HepG2 (cell line): ENCODE measurements around the gene NCOA1. TPM values are rescaled to one million over a fixed set of nuclear protein-coding genes. Genes with fewer than 3 reads are reported as not detected.

Source experiments
- ATAC-seq: fragments of 200-7000 bp; cut with Tn5 transposase; 3 replicates; pipeline ENCODE4 v1.9.1; 2020; ENCODE audit warnings: mild to moderate bottlenecking, moderate library complexity
- BruUV-seq: library from RNA; stranded (reverse); fragments of 400-500 nt; replicated peaks from 2 replicates; lab custom pipeline; 2021; lab: Mats Ljungman, UMichigan
- CTCF ChIA-PET: fragments of 300-600 bp; formaldehyde crosslinking; extraction: SDS; loops from one replicate; lab custom pipeline; 2021; ENCODE audit warnings: low total read pairs, inconsistent platforms, low intra/inter-chr PET ratio; lab: Yijun Ruan, JAX
- POLR2A ChIA-PET: fragments of 350-600 bp; sonication (Branson Sonifier 250); formaldehyde crosslinking; loops from one replicate; lab custom pipeline; 2020; ENCODE audit warnings: antibody characterized with exemption, inconsistent platforms; lab: Yijun Ruan, JAX
- DNase-seq: peaks from one replicate; pipeline ENCODE4 v3.0.0-alpha.2; 2015; ENCODE audit warnings: low spot score
- FAIRE-seq: peaks from 3 replicates; lab custom pipeline; 2011; peaks lifted over from hg19 to GRCh38; lab: Jason Lieb, UNC
- H2AFZ ChIP-seq: one replicate; pipeline ENCODE4 v1.6.1; 2011; ENCODE audit warnings: low read length, inconsistent platforms
- H3K27ac ChIP-seq: fragments of 300-600 bp; 3 replicates; pipeline ENCODE4 v1.8.0; 2011; ENCODE audit warnings: mixed run types, mild to moderate bottlenecking, mixed read lengths, low read length, inconsistent platforms; ENCODE audit not compliant: insufficient read depth; ENCODE audit errors: extremely low read length
- H3K27me3 ChIP-seq, 2 experiments: fragments of 200-600 bp in 1 of 2; 2 replicates in 1 of 2; 3 replicates in 1 of 2; pipeline versions ENCODE4 v1.6.0 to v1.8.0; 2011; ENCODE audit warnings: low read length in 2 of 2, mild to moderate bottlenecking in 2 of 2, moderate library complexity in 2 of 2, inconsistent platforms in 1 of 2; ENCODE audit not compliant: insufficient read depth in 2 of 2, control insufficient read depth in 1 of 2
- H3K36me3 ChIP-seq, 2 experiments: fragments of 200-600 bp in 1 of 2; replicated peaks in 1 of 2; 2 replicates in 1 of 2; 3 replicates in 1 of 2; pipeline versions ENCODE4 v1.5.1 to v1.8.0; 2011; ENCODE audit warnings: low read length in 2 of 2, inconsistent platforms in 1 of 2; ENCODE audit not compliant: insufficient read depth in 2 of 2, control insufficient read depth in 1 of 2
- H3K4me1 ChIP-seq: 2 replicates; pipeline ENCODE4 v1.5.1; 2012; ENCODE audit warnings: low read length, inconsistent platforms; ENCODE audit not compliant: insufficient read depth
- H3K4me2 ChIP-seq: 2 replicates; pipeline ENCODE4 v1.6.0; 2011; ENCODE audit warnings: low read depth, low read length, inconsistent platforms
- H3K4me3 ChIP-seq, 3 experiments: fragments of 200-600 bp in 1 of 3; sonication (generic), shearing (Covaris generic) in 1 of 3; replicated peaks in 1 of 3; 2 replicates each; pipeline ENCODE4 v1.5.1; 2011 to 2016; ENCODE audit warnings: low read length in 3 of 3, inconsistent platforms in 2 of 3, low read depth in 2 of 3, mild to moderate bottlenecking in 2 of 3, control low read depth in 1 of 3, mixed read lengths in 1 of 3; ENCODE audit not compliant: insufficient read depth in 1 of 3
- H3K79me2 ChIP-seq: one replicate; pipeline ENCODE4 v1.6.1; 2011; ENCODE audit warnings: low read length, inconsistent platforms; ENCODE audit not compliant: insufficient read depth
- H3K9ac ChIP-seq: 2 replicates; pipeline ENCODE4 v1.6.0; 2011; ENCODE audit warnings: mild to moderate bottlenecking, low read depth, low read length, inconsistent platforms; ENCODE audit not compliant: insufficient read depth
- H3K9me3 ChIP-seq: 2 replicates; pipeline ENCODE4 v1.5.1; 2012; ENCODE audit warnings: mild to moderate bottlenecking, low read length
- H4K20me1 ChIP-seq: 2 replicates; pipeline ENCODE4 v1.6.0; 2011; ENCODE audit warnings: inconsistent platforms, mild to moderate bottlenecking, low read length, moderate library complexity; ENCODE audit not compliant: insufficient read depth
- CCDC6 ChIP-seq: sonication (generic); formaldehyde crosslinking; IDR thresholded peaks from 2 replicates; pipeline ENCODE4 v1.8.1; 2022; ENCODE audit warnings: mild to moderate bottlenecking, missing genetic modification reagents, moderate library complexity
- MIER3 ChIP-seq: IDR thresholded peaks from 2 replicates; pipeline ENCODE4 v1.6.1; 2016; ENCODE audit warnings: missing compliant biosample characterization, borderline replicate concordance
- SUZ12 ChIP-seq: fragments of 150-350 bp; IDR thresholded peaks from 2 replicates; pipeline ENCODE4 v1.6.1; 2014; ENCODE audit warnings: low read depth, low read length
- TOE1 ChIP-seq: sonication (generic); formaldehyde crosslinking; IDR thresholded peaks from 2 replicates; pipeline ENCODE4 v1.4.0; 2020; ENCODE audit warnings: mild to moderate bottlenecking, missing genetic modification reagents
- ZIK1 ChIP-seq: sonication (generic); formaldehyde crosslinking; IDR thresholded peaks from 2 replicates; pipeline ENCODE4 v1.5.0; 2020; ENCODE audit warnings: mild to moderate bottlenecking, low read depth, missing genetic modification reagents, borderline replicate concordance
- ZNF3 ChIP-seq: IDR thresholded peaks from 2 replicates; pipeline ENCODE4 v1.7.0; 2017; ENCODE audit warnings: inconsistent platforms
- ZNF33B ChIP-seq: sonication (generic); formaldehyde crosslinking; IDR thresholded peaks from 2 replicates; pipeline ENCODE4 v1.5.1; 2020; ENCODE audit warnings: mild to moderate bottlenecking, missing genetic modification reagents
- ZNF44 ChIP-seq: sonication (generic); formaldehyde crosslinking; IDR thresholded peaks from 2 replicates; pipeline ENCODE4 v1.5.1; 2020; ENCODE audit warnings: mild to moderate bottlenecking, missing genetic modification reagents
- ZNF496 ChIP-seq: sonication (generic); formaldehyde crosslinking; IDR thresholded peaks from 2 replicates; pipeline ENCODE4 v1.8.1; 2023; ENCODE audit warnings: mild to moderate bottlenecking, moderate library complexity, missing genetic modification reagents; ENCODE audit not compliant: insufficient replicate concordance
- in situ Hi-C: cut with HindIII; loops from 2 replicates; pipeline ENCODE4 v1.10.0; 2017; ENCODE audit warnings: low pct_unique_long_range_greater_than_20kb; ENCODE audit not compliant: extremely low pct_ligation_motif_present
- intact Hi-C: fragments of 100-400 bp; cut with micrococcal nuclease; formaldehyde crosslinking; loops from one replicate; pipeline ENCODE4 v1.10.0; 2022; ENCODE audit not compliant: unreplicated experiment
- polyA plus RNA-seq, 8 experiments: library from polyadenylated mRNA; depleted of rRNA in 3 of 8; stranded (reverse) in 7 of 8; unstranded in 1 of 8; fragments of >200 nt; fragmentation: Illumina TruSeq in 4 of 8; extraction: Trizol in 4 of 8; gene quantifications; 2 replicates each; pipeline versions ENCODE4 v1.2.1 to v1.2.3, GENCODE V29; 2011 to 2016; ENCODE audit warnings: low read depth in 4 of 8, missing spikeins in 1 of 8, mixed read lengths in 1 of 8; ENCODE audit not compliant: insufficient read depth in 1 of 8
- total RNA-seq, 5 experiments: library from RNA; depleted of rRNA; stranded (reverse); fragments of >200 nt; fragmentation: Illumina TruSeq; extraction: Trizol; gene quantifications; 2 replicates each; pipeline ENCODE4 v1.2.3, GENCODE V29; 2016; ENCODE audit warnings: low read depth in 1 of 5
- TF ChIP-seq, protein P1 (sequence below): fragments of 450-650 bp; IDR thresholded peaks from 2 replicates; pipeline ENCODE4 v1.6.1; 2017; ENCODE audit warnings: mild to moderate bottlenecking
- TF ChIP-seq, protein P2 (sequence below): sonication (generic); formaldehyde crosslinking; IDR thresholded peaks from 2 replicates; pipeline ENCODE4 v1.8.0; 2022; ENCODE audit warnings: missing genetic modification reagents, mild to moderate bottlenecking, inconsistent platforms, borderline replicate concordance
- TF ChIP-seq, protein P3 (sequence below): IDR thresholded peaks from 2 replicates; pipeline ENCODE4 v1.4.0; 2020; ENCODE audit warnings: mild to moderate bottlenecking, missing genetic modification reagents
- TF ChIP-seq, protein P4 (sequence below): sonication (generic); formaldehyde crosslinking; IDR thresholded peaks from 2 replicates; pipeline ENCODE4 v1.4.0; 2020; ENCODE audit warnings: mild to moderate bottlenecking, missing genetic modification reagents

Gene NCOA1
- total and polyA plus RNA-seq, 2 of the 13 experiments (the other 11 are each of a cell fraction or from before 2014, with no cell fraction given): 10.0 to 10.4 TPM

DNA sequence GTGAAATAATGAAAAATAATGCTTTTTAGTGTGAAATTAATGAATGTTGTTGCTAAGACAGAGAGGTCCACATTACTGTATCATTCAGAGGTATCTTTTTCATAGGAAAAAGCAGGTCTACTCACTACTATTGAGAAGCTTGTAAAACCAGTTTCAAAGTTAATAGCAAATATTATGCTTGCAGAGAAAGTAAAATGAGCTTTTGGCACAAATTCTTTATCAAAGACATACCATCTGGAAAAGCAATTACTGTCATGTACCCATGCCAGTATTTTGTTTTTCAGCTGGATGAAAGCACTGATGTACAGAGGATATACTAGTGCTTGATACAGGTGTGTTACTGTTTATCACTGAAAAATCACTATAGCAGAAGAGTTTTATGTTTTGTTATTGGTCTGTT is 77.5 kb downstream of the NCOA1 start:
- FAIRE-seq: no peak
- H2AFZ ChIP-seq: no peak overlapping the region
- no peaks in the 10 kb centered on the region for H3K79me2 ChIP-seq
- intact Hi-C loops: no loop called here
- no peak for DNase-seq
- TF ChIP-seq ZNF3 (CRISPR knock-in tag) (no peak), MIER3 (no peak), ZNF496 (CRISPR knock-in tag) (no peak), TOE1 (no peak), ZNF44 (CRISPR knock-in tag) (no peak), ZNF33B (no peak), ZIK1 (CRISPR knock-in tag) (no peak), SUZ12 (no peak), CCDC6 (CRISPR knock-in tag) (no peak)
- TF ChIP-seq, protein P1, sequence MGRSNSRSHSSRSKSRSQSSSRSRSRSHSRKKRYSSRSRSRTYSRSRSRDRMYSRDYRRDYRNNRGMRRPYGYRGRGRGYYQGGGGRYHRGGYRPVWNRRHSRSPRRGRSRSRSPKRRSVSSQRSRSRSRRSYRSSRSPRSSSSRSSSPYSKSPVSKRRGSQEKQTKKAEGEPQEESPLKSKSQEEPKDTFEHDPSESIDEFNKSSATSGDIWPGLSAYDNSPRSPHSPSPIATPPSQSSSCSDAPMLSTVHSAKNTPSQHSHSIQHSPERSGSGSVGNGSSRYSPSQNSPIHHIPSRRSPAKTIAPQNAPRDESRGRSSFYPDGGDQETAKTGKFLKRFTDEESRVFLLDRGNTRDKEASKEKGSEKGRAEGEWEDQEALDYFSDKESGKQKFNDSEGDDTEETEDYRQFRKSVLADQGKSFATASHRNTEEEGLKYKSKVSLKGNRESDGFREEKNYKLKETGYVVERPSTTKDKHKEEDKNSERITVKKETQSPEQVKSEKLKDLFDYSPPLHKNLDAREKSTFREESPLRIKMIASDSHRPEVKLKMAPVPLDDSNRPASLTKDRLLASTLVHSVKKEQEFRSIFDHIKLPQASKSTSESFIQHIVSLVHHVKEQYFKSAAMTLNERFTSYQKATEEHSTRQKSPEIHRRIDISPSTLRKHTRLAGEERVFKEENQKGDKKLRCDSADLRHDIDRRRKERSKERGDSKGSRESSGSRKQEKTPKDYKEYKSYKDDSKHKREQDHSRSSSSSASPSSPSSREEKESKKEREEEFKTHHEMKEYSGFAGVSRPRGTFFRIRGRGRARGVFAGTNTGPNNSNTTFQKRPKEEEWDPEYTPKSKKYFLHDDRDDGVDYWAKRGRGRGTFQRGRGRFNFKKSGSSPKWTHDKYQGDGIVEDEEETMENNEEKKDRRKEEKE: no peak
- TF ChIP-seq, protein P2, sequence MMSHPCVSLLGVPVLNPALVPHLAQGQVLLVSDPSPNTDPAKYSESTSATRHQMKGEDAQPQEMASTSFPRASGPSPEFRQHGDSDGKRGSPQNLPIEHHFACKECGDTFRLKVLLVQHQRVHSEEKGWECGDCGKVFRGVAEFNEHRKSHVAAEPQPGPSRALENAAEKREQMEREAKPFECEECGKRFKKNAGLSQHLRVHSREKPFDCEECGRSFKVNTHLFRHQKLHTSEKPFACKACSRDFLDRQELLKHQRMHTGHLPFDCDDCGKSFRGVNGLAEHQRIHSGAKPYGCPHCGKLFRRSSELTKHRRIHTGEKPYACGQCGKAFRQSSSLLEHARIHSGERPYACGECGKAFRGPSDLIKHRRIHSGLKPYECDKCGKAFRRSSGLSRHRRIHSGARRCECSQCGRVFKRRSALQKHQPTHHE (CRISPR knock-in tag): no peak
- TF ChIP-seq, protein P3, sequence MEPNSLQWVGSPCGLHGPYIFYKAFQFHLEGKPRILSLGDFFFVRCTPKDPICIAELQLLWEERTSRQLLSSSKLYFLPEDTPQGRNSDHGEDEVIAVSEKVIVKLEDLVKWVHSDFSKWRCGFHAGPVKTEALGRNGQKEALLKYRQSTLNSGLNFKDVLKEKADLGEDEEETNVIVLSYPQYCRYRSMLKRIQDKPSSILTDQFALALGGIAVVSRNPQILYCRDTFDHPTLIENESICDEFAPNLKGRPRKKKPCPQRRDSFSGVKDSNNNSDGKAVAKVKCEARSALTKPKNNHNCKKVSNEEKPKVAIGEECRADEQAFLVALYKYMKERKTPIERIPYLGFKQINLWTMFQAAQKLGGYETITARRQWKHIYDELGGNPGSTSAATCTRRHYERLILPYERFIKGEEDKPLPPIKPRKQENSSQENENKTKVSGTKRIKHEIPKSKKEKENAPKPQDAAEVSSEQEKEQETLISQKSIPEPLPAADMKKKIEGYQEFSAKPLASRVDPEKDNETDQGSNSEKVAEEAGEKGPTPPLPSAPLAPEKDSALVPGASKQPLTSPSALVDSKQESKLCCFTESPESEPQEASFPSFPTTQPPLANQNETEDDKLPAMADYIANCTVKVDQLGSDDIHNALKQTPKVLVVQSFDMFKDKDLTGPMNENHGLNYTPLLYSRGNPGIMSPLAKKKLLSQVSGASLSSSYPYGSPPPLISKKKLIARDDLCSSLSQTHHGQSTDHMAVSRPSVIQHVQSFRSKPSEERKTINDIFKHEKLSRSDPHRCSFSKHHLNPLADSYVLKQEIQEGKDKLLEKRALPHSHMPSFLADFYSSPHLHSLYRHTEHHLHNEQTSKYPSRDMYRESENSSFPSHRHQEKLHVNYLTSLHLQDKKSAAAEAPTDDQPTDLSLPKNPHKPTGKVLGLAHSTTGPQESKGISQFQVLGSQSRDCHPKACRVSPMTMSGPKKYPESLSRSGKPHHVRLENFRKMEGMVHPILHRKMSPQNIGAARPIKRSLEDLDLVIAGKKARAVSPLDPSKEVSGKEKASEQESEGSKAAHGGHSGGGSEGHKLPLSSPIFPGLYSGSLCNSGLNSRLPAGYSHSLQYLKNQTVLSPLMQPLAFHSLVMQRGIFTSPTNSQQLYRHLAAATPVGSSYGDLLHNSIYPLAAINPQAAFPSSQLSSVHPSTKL: no peak
- TF ChIP-seq, protein P4, sequence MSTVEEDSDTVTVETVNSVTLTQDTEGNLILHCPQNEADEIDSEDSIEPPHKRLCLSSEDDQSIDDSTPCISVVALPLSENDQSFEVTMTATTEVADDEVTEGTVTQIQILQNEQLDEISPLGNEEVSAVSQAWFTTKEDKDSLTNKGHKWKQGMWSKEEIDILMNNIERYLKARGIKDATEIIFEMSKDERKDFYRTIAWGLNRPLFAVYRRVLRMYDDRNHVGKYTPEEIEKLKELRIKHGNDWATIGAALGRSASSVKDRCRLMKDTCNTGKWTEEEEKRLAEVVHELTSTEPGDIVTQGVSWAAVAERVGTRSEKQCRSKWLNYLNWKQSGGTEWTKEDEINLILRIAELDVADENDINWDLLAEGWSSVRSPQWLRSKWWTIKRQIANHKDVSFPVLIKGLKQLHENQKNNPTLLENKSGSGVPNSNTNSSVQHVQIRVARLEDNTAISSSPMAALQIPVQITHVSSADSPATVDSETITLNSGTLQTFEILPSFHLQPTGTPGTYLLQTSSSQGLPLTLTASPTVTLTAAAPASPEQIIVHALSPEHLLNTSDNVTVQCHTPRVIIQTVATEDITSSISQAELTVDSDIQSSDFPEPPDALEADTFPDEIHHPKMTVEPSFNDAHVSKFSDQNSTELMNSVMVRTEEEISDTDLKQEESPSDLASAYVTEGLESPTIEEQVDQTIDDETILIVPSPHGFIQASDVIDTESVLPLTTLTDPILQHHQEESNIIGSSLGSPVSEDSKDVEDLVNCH (CRISPR knock-in tag): no peak
- no peak overlapping the region for H3K9ac ChIP-seq
- H3K27ac ChIP-seq: no peak overlapping the region
- ChIA-PET CTCF (no interaction called here), POLR2A (no interaction called here)
- H3K4me2 ChIP-seq: no peak overlapping the region
- H3K27me3 ChIP-seq: no peaks in the 10 kb centered on the region
- ATAC-seq: no peak
- H3K36me3 ChIP-seq: peaks cover 0 to 2% of the 10 kb centered on the region in 2 experiments; a peak in 2 of 5 replicates
- BruUV-seq: no TSS peak
- H4K20me1 ChIP-seq: no peaks in the 10 kb centered on the region
- in situ Hi-C loops: no loop called here
- H3K9me3 ChIP-seq: peaks cover 11% of the 10 kb centered on the region
- no peak overlapping the region for H3K4me3 ChIP-seq
- no peaks in the 10 kb centered on the region for H3K4me1 ChIP-seq
